A673 (cell line): Measurements from ENCODE around the gene POLR2B. TPM values are rescaled to one million over a fixed set of nuclear protein-coding genes. Genes with fewer than 3 reads are reported as not detected.

Source experiments
- BruUV-seq: library from RNA; stranded (reverse); fragments of 400-500 nt; replicated peaks from 2 replicates; lab custom pipeline; 2021; lab: Mats Ljungman, UMichigan
- CTCF ChIA-PET: fragments of 300-600 bp; sonication (Branson Sonifier 250); formaldehyde crosslinking; loops from one replicate; lab custom pipeline; 2022; ENCODE audit warnings: antibody characterized with exemption; lab: Charles Lee
- POLR2A ChIA-PET: fragments of 300-600 bp; sonication (Branson Sonifier 250); formaldehyde crosslinking; loops from one replicate; lab custom pipeline; 2022; ENCODE audit warnings: antibody characterized with exemption; ENCODE audit not compliant: low non-redundant PET; lab: Charles Lee
- DNase-seq: peaks from one replicate; pipeline ENCODE4 v3.0.0-alpha.2; 2015; ENCODE audit warnings: low spot score
- H3K27ac ChIP-seq: fragments of 200-600 bp; sonication (generic); 2 replicates; pipeline ENCODE4 v1.5.1; 2016; ENCODE audit warnings: mixed run types, low read depth, mild to moderate bottlenecking, mixed read lengths, antibody characterized with exemption, low read length; ENCODE audit not compliant: poor library complexity, severe bottlenecking
- H3K27me3 ChIP-seq: fragments of 200-600 bp; sonication (generic); replicated peaks from 2 replicates; pipeline ENCODE4 v1.6.1; 2017; ENCODE audit warnings: mixed run types, low read depth, mild to moderate bottlenecking, mixed read lengths, antibody characterized with exemption, low read length; ENCODE audit not compliant: insufficient read depth, poor library complexity
- H3K36me3 ChIP-seq: fragments of 200-600 bp; sonication (generic); 2 replicates; pipeline ENCODE4 v1.6.1; 2016; ENCODE audit warnings: mixed run types, mild to moderate bottlenecking, mixed read lengths, antibody characterized with exemption, low read length; ENCODE audit not compliant: insufficient read depth, poor library complexity, severe bottlenecking
- H3K4me1 ChIP-seq: fragments of 200-600 bp; sonication (generic); 2 replicates; pipeline ENCODE4 v1.6.1; 2017; ENCODE audit warnings: mixed run types, mild to moderate bottlenecking, mixed read lengths, antibody characterized with exemption, low read length; ENCODE audit not compliant: insufficient read depth, poor library complexity, severe bottlenecking
- H3K4me3 ChIP-seq: fragments of 200-600 bp; sonication (generic); 2 replicates; pipeline ENCODE4 v1.5.1; 2016; ENCODE audit warnings: low read depth, mixed run types, mild to moderate bottlenecking, mixed read lengths, low read length; ENCODE audit not compliant: poor library complexity, severe bottlenecking
- H3K9me3 ChIP-seq: fragments of 200-600 bp; sonication (generic); 2 replicates; pipeline ENCODE4 v1.6.1; 2016; ENCODE audit warnings: mixed run types, low read depth, mild to moderate bottlenecking, mixed read lengths, antibody characterized with exemption, low read length; ENCODE audit not compliant: poor library complexity, severe bottlenecking
- EZH2 ChIP-seq: fragments of 200-600 bp; sonication (generic); IDR thresholded peaks from 2 replicates; pipeline ENCODE4 v1.6.1; 2017; ENCODE audit warnings: borderline replicate concordance, low read depth, mild to moderate bottlenecking, mixed read lengths, antibody characterized with exemption, low read length; ENCODE audit not compliant: poor library complexity, severe bottlenecking
- intact Hi-C: fragments of 100-400 bp; cut with micrococcal nuclease; formaldehyde crosslinking; loops from one replicate; pipeline ENCODE4 v1.10.0; 2022; ENCODE audit not compliant: unreplicated experiment
- total RNA-seq: library from RNA; stranded (reverse); gene quantifications from 2 replicates; pipeline ENCODE4 v1.2.3, GENCODE V29; 2021
- TF ChIP-seq, protein P1 (sequence below): fragments of 300-800, 200-600 bp; sonication (generic); conservative IDR thresholded peaks from 2 replicates; pipeline ENCODE4 v1.5.1; 2017; ENCODE audit warnings: low read depth, mild to moderate bottlenecking, antibody characterized with exemption, low read length, moderate library complexity, mixed read lengths

Gene POLR2B
- total RNA-seq, 1 experiment from 2014 or later, result 71.9 TPM

DNA sequence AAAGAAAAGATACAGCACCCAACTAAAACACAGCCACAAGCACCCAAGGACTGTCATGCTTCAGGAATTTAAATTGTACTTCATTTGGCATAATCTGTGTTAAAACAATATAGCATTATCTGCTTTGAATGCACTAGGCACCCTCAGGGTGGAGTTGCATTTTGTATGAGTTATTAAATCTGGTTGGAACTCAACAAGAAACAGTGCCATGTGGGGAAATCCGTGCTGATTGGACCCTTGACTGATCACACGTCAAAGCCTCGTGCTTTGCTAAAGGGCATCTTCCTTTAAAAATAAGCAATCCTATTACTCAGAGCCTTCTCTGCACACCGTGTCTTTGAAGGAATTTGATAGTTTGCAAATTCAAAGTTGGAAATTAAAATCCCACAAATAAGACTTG lies 96.0 kb downstream of the POLR2B start:
- DNase-seq, result no peak
- H3K27ac ChIP-seq, result no peak overlapping the region
- no peaks in the 10 kb centered on the region for H3K36me3 ChIP-seq
- TF ChIP-seq, protein P1, sequence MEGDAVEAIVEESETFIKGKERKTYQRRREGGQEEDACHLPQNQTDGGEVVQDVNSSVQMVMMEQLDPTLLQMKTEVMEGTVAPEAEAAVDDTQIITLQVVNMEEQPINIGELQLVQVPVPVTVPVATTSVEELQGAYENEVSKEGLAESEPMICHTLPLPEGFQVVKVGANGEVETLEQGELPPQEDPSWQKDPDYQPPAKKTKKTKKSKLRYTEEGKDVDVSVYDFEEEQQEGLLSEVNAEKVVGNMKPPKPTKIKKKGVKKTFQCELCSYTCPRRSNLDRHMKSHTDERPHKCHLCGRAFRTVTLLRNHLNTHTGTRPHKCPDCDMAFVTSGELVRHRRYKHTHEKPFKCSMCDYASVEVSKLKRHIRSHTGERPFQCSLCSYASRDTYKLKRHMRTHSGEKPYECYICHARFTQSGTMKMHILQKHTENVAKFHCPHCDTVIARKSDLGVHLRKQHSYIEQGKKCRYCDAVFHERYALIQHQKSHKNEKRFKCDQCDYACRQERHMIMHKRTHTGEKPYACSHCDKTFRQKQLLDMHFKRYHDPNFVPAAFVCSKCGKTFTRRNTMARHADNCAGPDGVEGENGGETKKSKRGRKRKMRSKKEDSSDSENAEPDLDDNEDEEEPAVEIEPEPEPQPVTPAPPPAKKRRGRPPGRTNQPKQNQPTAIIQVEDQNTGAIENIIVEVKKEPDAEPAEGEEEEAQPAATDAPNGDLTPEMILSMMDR, result no peak
- TF ChIP-seq EZH2, result no peak
- CTCF ChIA-PET, result no interaction called here
- POLR2A ChIA-PET, result no interaction called here
- H3K4me3 ChIP-seq, result no peak overlapping the region
- no TSS peak for BruUV-seq
- no peaks in the 10 kb centered on the region for H3K27me3 ChIP-seq
- H3K9me3 ChIP-seq, result no peaks in the 10 kb centered on the region
- no peaks in the 10 kb centered on the region for H3K4me1 ChIP-seq
- intact Hi-C loops, result no loop called here

DNA sequence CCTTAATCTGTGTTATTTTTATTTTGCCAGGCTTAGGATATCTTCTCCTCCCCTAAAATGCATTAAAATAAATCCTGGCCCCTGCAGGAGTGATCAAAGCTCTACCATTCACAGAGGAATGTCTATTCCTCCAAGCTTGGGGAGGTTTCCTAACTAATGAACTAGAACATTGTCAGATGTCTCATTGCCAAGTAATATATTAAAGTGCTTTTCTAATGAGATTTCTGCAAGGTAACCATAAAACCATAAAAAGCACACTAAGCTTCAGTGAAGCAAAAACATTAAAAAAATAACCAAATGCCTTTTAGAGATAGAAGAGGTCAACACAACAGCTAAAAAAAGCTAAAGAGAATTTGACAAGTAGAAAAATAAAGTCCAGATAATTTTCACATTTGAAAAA lies 96.7 kb downstream of the POLR2B start:
- intact Hi-C loops, result no loop called here
- no peaks in the 10 kb centered on the region for H3K9me3 ChIP-seq
- TF ChIP-seq, protein P1, result no peak
- TF ChIP-seq EZH2, result no peak

DNA sequence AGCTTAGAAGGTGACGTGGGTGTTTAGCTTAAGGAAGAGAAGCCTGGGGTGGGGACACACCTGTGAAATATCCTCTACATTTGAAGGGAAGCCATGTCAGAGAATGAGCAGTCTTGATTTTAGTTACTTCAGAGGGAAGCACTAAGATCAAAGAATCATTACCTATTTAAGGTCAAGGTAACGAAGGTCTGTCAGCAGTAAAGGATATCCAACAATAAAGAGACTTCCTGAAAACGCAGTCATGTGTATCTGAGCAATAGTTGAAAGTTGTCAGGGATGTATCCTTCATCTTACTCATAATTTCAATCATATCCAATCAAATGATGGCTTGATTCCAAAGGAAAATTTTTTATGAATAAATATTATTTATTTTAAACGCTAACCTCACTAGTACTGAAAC lies 98.0 kb downstream of the POLR2B start:
- POLR2A ChIA-PET, result no interaction called here
- no peaks in the 10 kb centered on the region for H3K36me3 ChIP-seq
- no peak for DNase-seq
- H3K4me1 ChIP-seq, result no peaks in the 10 kb centered on the region
- BruUV-seq, result no TSS peak
- no peak overlapping the region for H3K4me3 ChIP-seq
- H3K9me3 ChIP-seq, result no peaks in the 10 kb centered on the region
- TF ChIP-seq EZH2, result no peak
- TF ChIP-seq, protein P1, result no peak
- CTCF ChIA-PET, result no interaction called here
- no peaks in the 10 kb centered on the region for H3K27me3 ChIP-seq
- intact Hi-C loops, result no loop called here
- no peak overlapping the region for H3K27ac ChIP-seq

More for the DNA sequence above, 96.7 kb downstream of the POLR2B start:
- Histone ChIP-seq H3K36me3 (no peaks in the 10 kb centered on the region), H3K4me3 (no peak overlapping the region), H3K27ac (no peak overlapping the region), H3K4me1 (no peaks in the 10 kb centered on the region), H3K27me3 (no peaks in the 10 kb centered on the region)
- DNase-seq, result no peak
- CTCF ChIA-PET, result no interaction called here
- no TSS peak for BruUV-seq
- POLR2A ChIA-PET, result no interaction called here
